Neural cell (in vitro differentiated cells): ENCODE data around the gene KRTAP10-2.

Source experiments
- CTCF ChIP-seq: fragments of 450-650 bp; IDR thresholded peaks from 2 replicates; pipeline ENCODE4 v1.5.1; 2014; ENCODE audit warnings: antibody characterized with exemption, mild to moderate bottlenecking, moderate library complexity; ENCODE audit not compliant: poor library complexity, severe bottlenecking
- EP300 ChIP-seq: fragments of 450-650 bp; conservative IDR thresholded peaks from 2 replicates; pipeline ENCODE4 v1.6.1; 2014; ENCODE audit warnings: antibody characterized with exemption, mild to moderate bottlenecking, moderate library complexity; ENCODE audit not compliant: poor library complexity, severe bottlenecking
- EZH2 ChIP-seq: fragments of 200-600, 300-800 bp; shearing (Covaris generic), sonication (generic); IDR thresholded peaks from 2 replicates; pipeline ENCODE4 v1.6.1; 2014; ENCODE audit warnings: antibody characterized with exemption, low read length, borderline replicate concordance, mild to moderate bottlenecking; ENCODE audit not compliant: insufficient read depth, poor library complexity, severe bottlenecking
- MXI1 ChIP-seq: fragments of 450-650 bp; conservative IDR thresholded peaks from 2 replicates; pipeline ENCODE4 v1.6.1; 2014; ENCODE audit warnings: antibody characterized with exemption, mild to moderate bottlenecking; ENCODE audit not compliant: poor library complexity, severe bottlenecking
- POLR2AphosphoS5 ChIP-seq: IDR thresholded peaks from 2 replicates; pipeline ENCODE4 v1.6.1; 2012
- RAD21 ChIP-seq: fragments of 450-650 bp; conservative IDR thresholded peaks from 2 replicates; pipeline ENCODE4 v1.6.1; 2014; ENCODE audit warnings: antibody characterized with exemption, mild to moderate bottlenecking, moderate library complexity
- REST ChIP-seq: IDR thresholded peaks from 2 replicates; pipeline ENCODE4 v1.6.1; 2012; ENCODE audit warnings: borderline replicate concordance

- TF ChIP-seq CTCF: no peak
- no peak for TF ChIP-seq POLR2AphosphoS5
- TF ChIP-seq RAD21: no peak
- TF ChIP-seq EZH2: no peak
- TF ChIP-seq EP300: no peak
- TF ChIP-seq REST: no peak
- TF ChIP-seq MXI1: no peak
Measured at GRCh38 chr21:44532712-44533111, 18.6 kb downstream of the KRTAP10-2 start.
